Measurements from ENCODE around the gene TCF20.
A peak's percentile ranks its signal among the peaks of the same experiment; 100 is the strongest.

TCF20 gene

GRCh38 chr22:42301077-42301741 lies 30.8 kb upstream of the TCF20 start:
- in situ Hi-C loops (cut with MboI; ENCODE audit: low pct_unique_long_range_greater_than_20kb, low sequenced_read_pairs): no loop called here
- no peak for DNase-seq

DNA sequence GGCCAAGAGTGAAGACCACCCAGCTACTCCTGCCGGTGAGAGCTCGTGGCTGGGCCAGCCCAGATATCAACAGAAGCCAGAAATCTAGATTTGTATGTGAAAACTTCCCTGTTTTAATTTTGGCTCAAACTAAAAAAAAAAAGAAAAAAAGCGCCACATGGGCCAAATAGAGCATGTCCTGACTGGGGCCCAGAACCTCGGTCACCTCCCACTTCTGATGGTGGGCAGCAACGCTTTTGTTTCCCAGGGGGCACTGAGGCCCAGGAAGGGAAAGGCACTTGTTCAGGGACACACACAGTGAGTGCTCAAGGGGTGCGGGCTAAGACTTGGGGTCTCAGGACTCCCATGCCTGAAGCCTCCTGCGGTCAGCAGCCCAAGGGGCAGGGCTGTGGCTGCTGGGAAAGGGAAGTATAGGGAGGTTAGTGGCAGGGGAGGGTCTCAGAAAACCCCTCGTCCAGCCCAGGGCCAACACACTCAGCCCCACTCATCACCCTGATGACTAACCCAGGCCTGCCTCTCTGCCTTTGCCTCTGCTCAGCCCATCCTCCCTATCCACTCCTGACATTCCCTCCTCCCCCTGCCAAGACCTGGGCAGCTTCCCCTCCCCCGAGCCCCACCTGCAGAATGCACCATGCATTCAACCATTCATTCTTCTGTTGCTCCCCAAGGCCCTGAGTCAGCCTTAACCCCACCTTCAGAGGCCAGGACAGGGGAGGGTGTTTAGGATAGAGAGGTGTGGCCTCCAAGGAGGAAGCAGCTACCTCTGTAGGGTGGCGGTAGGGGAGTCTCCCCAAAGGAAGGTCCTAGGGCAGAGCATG lies 30.0 kb upstream of the TCF20 start:
- DNase-seq: no peak
- in situ Hi-C loops (cut with MboI; ENCODE audit: low pct_unique_long_range_greater_than_20kb, low sequenced_read_pairs): no loop called here

- peak; percentile 62 for DNase-seq
- in situ Hi-C loops (cut with MboI; ENCODE audit: low pct_unique_long_range_greater_than_20kb, low sequenced_read_pairs): no loop called here
These were observed 29.3 kb upstream of the TCF20 start for GRCh38 chr22:42299586-42300258.

- in situ Hi-C loops (cut with MboI; ENCODE audit: low pct_unique_long_range_greater_than_20kb, low sequenced_read_pairs): no loop called here
- no peak for DNase-seq
These were observed 28.3 kb upstream of the TCF20 start for GRCh38 chr22:42298746-42299145.

- no peak for DNase-seq
- in situ Hi-C loops (cut with MboI; ENCODE audit: low pct_unique_long_range_greater_than_20kb, low sequenced_read_pairs): no loop called here
These were observed 27.3 kb upstream of the TCF20 start for GRCh38 chr22:42297778-42298177.

DNA sequence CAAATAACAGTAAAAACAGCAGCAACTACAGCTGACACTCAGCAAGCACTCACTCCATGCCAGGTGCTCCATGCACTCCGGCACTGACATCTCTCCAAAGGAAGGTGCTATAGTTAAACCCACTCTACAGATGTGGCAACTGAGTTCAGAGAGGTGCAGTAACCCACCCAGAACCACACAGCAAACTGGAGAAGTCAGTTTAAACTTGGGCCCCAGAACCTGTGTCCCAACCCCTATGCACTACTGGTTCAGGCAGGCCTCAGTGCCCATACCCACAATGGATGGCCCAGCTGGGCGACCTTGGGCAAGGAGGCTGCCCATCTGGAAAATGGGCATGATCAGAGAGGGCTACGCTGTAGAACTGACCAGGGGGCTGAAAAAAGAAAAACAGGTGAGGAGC lies 26.4 kb upstream of the TCF20 start:
- no peak for DNase-seq
- in situ Hi-C loops (cut with MboI; ENCODE audit: low pct_unique_long_range_greater_than_20kb, low sequenced_read_pairs): no loop called here

- in situ Hi-C loops (cut with MboI; ENCODE audit: low pct_unique_long_range_greater_than_20kb, low sequenced_read_pairs): no loop called here
- DNase-seq: no peak
These were observed 26.0 kb upstream of the TCF20 start for GRCh38 chr22:42296381-42296853.

GRCh38 chr22:42294034-42294985 lies 23.9 kb upstream of the TCF20 start:
- DNase-seq: no peak
- in situ Hi-C loops (cut with MboI; ENCODE audit: low pct_unique_long_range_greater_than_20kb, low sequenced_read_pairs): no loop called here

DNA sequence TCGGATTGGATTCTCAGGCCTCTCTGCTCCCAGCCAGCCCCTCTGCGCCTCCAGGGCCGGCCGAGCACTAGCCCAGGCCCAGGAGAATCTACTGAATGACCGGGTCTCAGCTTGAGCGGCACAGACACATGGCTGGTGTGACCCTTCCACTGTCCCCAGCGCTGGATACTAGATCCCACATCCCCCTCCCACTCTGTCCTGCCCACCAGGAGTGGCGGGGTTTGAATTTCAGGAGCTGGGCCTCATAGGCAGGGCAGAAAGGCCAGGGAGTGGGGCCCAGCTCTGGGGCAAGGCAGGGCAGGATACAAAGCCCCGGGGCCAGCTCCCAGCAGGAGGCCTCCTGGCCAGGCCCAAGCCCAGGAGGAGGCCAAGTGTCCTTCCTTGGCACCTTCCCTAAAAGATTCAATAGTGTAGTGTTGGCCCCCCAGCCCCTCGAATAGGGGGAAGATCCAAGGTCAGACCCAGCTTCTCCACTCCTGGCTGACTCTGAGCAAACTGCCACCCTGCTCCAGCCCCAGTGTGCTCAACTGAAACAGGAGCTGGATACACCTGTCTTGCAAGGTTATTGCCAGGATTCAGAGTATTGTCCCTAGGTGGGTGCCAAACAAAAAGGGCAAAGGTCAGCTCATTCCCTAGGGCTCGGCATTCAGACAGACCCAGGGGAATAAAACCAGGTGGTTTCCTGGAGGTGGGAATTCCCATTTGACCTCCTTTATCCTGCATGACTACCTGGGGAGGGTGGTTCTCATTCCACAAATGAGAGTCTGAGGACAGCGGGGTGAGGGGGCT lies 22.5 kb upstream of the TCF20 start:
- DNase-seq: no peak
- in situ Hi-C loops (cut with MboI; ENCODE audit: low pct_unique_long_range_greater_than_20kb, low sequenced_read_pairs): no loop called here

DNA sequence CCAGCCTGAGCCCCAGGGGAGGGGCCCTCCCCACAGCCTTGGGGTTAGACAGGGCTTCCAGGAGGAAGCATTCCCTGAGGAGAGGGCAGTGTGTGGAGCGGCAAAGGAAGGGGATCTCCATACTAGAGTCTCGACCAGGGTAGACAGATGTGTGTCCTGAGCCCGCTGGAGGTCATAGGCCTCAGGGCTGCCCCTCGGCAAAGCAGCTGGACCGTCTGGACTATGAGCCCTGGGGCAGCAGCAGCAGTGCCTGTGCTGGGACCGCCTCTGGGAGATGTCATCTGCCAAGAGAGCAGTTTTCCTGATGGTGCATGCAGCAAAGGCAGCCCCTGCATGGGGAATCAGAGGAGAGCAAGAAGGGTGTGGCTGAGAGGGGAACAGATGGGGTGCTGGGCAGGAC lies 20.8 kb upstream of the TCF20 start:
- no peak for DNase-seq
- in situ Hi-C loops (cut with MboI; ENCODE audit: low pct_unique_long_range_greater_than_20kb, low sequenced_read_pairs): no loop called here

GRCh38 chr22:42289671-42290541 lies 19.5 kb upstream of the TCF20 start:
- DNase-seq: no peak
- in situ Hi-C loops (cut with MboI; ENCODE audit: low pct_unique_long_range_greater_than_20kb, low sequenced_read_pairs): no loop called here

- in situ Hi-C loops (cut with MboI; ENCODE audit: low pct_unique_long_range_greater_than_20kb, low sequenced_read_pairs): no loop called here
- no peak for DNase-seq
These were observed 18.3 kb upstream of the TCF20 start for GRCh38 chr22:42288791-42289190.

DNA sequence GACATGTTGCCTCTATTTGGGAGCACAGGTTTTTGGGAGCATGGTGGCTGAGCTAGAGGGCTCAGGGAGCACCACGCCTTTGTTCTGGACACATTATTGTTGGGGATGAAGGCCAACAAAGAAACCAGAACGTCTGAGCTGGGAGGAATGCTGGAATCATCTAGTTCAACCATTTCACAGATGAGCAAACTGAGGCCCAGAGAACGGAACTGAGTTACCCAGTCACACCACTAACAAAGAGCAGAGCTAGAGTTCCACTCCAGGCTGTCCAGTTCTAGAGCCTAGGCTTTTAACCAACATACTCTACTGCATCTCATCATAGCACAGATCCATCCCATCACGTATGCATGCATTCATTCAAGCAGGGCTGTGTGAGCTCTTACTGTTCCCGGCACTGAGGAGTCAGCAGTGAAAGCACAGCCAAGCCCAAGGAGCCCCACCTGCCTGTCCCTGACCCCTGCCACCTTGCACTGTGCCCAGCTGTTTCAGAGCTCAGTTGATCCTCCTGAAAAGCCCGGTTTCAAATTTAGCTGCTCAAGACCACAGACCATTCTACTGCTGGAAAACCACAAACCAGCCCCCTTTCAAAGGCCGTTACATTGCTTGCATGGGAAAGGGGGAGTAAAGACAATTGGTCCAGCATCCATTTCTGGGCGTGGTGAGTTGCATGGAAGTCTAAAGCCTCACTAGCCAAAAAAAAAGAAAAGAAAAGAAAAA lies 16.9 kb upstream of the TCF20 start:
- in situ Hi-C loops (cut with MboI; ENCODE audit: low pct_unique_long_range_greater_than_20kb, low sequenced_read_pairs): no loop called here
- DNase-seq: peak; percentile 51

DNA sequence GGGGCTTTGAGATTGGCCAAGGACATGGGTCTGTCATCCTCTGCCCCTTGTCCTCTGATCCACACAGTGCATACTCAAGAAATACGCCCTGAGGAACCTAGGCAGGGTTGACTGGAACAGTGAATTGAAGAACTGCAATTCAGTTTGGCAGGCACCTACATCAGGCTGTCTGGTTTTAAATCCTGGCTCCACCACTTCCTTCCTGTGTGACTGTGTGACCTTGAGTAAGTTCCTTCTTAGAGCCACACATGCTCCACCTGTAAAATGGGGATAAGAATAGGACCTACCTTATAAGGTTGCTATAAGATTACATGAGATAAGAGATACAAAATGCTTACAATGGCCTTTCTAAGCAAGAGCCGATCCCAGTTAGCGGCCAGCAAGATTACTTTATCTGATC lies 15.8 kb upstream of the TCF20 start:
- in situ Hi-C loops (cut with MboI; ENCODE audit: low pct_unique_long_range_greater_than_20kb, low sequenced_read_pairs): no loop called here
- peak; percentile 47 for DNase-seq

GRCh38 chr22:42285604-42286003 lies 15.2 kb upstream of the TCF20 start:
- in situ Hi-C loops (cut with MboI; ENCODE audit: low pct_unique_long_range_greater_than_20kb, low sequenced_read_pairs): no loop called here

DNA sequence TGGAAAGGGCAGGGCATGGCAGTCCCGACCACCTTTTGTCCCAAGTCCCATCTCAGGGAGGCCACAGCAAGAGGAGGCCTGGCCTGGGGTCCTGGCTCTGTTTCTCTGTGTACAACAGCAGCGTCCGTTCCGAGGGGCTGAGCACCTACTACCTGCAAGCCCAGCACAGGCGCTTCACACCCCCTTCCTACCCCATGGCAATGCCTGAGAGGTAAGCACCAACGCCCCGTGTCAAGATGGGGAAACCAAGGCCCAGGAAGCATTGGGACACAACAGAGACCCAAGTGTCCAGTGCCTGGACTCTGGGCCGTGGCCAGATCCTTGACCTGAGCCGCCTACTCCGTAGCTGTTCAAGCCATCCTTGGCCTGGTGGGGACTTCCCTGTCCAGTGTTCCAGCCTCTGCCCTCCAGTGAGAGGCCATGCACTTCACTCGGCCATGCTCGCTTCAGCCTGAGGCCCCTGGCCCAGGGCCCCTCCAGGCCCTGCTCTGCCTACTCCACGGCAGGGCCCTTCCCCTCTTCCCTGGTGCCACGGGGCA lies 14.3 kb upstream of the TCF20 start:
- no peak for DNase-seq
- in situ Hi-C loops (cut with MboI; ENCODE audit: low pct_unique_long_range_greater_than_20kb, low sequenced_read_pairs): no loop called here

More at GRCh38 chr22:42285604-42286003, 15.2 kb upstream of the TCF20 start:
- no peak for DNase-seq

- DNase-seq: no peak
- in situ Hi-C loops (cut with MboI; ENCODE audit: low pct_unique_long_range_greater_than_20kb, low sequenced_read_pairs): no loop called here
These were observed 13.7 kb upstream of the TCF20 start for GRCh38 chr22:42284202-42284591.
